ENCODE measurements around the gene USP48.

The USP48 gene

GRCh38 chr1:21661886-21662285 is 121.1 kb downstream of the USP48 start:
- H3K4me2 ChIP-seq = no peak overlapping the region
- H3K4me3 ChIP-seq = no peak overlapping the region
- H3K9ac ChIP-seq = no peak overlapping the region
- peaks cover 43% of the 10 kb centered on the region for H3K4me1 ChIP-seq
- H3K36me3 ChIP-seq = no peaks in the 10 kb centered on the region
- TF ChIP-seq Cebpa-rat (IDR thresholded peaks at IDR 0.05) = no peak
- H3K9me3 ChIP-seq = no peaks in the 10 kb centered on the region
- H4K20me1 ChIP-seq = peaks cover 43% of the 10 kb centered on the region
- H3K27me3 ChIP-seq = peaks cover 5% of the 10 kb centered on the region; the same call in 1 of the 2 replicates
- no peak overlapping the region for H3K27ac ChIP-seq

- H3K4me2 ChIP-seq = peak overlapping the region; percentile 94
- peaks cover 5% of the 10 kb centered on the region; the same call in 1 of the 2 replicates for H3K27me3 ChIP-seq
- H3K4me3 ChIP-seq = no peak overlapping the region
- H4K20me1 ChIP-seq = peaks cover 63% of the 10 kb centered on the region
- peaks cover 23% of the 10 kb centered on the region for H3K4me1 ChIP-seq
- no peaks in the 10 kb centered on the region for H3K9me3 ChIP-seq
- no peaks in the 10 kb centered on the region for H3K36me3 ChIP-seq
- H3K27ac ChIP-seq = no peak overlapping the region
- TF ChIP-seq Cebpa-rat (IDR thresholded peaks at IDR 0.05) = no peak
- no peak overlapping the region for H3K9ac ChIP-seq
Measured at GRCh38 chr1:21659924-21660326, 123.0 kb downstream of the USP48 start.

- Histone ChIP-seq H4K20me1 (peaks cover 69% of the 10 kb centered on the region), H3K4me3 (peak overlapping the region; percentile 60), H3K27me3 (peaks cover 6% of the 10 kb centered on the region; the same call in 1 of the 2 replicates)
Measured at GRCh38 chr1:21659099-21659923, 123.6 kb downstream of the USP48 start.

DNA sequence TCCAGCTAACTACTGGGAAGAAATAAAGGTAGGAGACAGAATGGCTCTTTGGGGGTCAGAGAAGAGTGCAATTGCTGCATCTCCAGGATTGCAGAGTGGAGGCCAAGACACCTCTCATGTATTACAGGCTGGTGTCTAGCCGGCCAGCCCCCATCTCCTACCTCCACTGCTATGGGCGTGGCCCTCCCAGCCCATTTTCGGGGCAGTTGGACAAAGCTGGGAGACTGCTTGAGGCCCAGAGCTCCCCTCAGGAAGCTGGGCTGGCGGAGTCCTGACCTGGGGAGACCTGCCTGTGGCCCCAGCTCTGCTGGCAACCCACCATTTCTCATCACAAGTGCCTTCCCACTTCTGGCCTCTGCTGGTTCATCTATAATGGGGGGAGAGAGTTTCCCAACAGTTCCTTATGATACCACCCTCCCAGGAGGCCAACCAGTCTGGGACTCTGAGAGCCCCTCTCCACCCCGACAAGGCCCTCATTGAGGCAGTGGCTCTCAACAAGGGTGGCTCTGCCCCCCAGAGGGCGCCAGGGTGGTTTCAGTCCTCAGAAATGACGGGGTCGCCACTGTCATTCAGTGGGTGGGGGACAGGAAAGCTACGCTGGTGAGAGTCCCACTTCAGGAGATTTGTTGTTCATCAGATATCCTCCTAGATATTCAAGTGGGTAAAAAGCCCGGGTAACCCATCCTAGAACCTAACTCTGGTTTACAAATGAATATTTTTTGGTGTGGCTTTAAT is 125.3 kb downstream of the USP48 start:
- Histone ChIP-seq H3K9me3 (no peaks in the 10 kb centered on the region), H3K4me3 (no peak overlapping the region), H3K27ac (no peak overlapping the region), H3K36me3 (no peaks in the 10 kb centered on the region), H3K4me2 (no peak overlapping the region), H3K4me1 (peaks cover 15% of the 10 kb centered on the region), H3K27me3 (peaks cover 19% of the 10 kb centered on the region), H3K9ac (no peak overlapping the region), H4K20me1 (peaks cover 83% of the 10 kb centered on the region)
- no peak for TF ChIP-seq Cebpa-rat (IDR thresholded peaks at IDR 0.05)

More at GRCh38 chr1:21659099-21659923, 123.6 kb downstream of the USP48 start:
- Histone ChIP-seq H3K9ac (no peak overlapping the region), H3K9me3 (no peaks in the 10 kb centered on the region), H3K4me2 (peak overlapping the region; percentile 94), H3K27ac (no peak overlapping the region), H3K4me1 (peaks cover 17% of the 10 kb centered on the region), H3K36me3 (no peaks in the 10 kb centered on the region)
- TF ChIP-seq Cebpa-rat (IDR thresholded peaks at IDR 0.05) = no peak

GRCh38 chr1:21655748-21656147 is 127.2 kb downstream of the USP48 start:
- peaks cover 84% of the 10 kb centered on the region for H4K20me1 ChIP-seq
- H3K4me2 ChIP-seq = no peak overlapping the region
- no peak for TF ChIP-seq Cebpa-rat (IDR thresholded peaks at IDR 0.05)

GRCh38 chr1:21655259-21655658 is 127.7 kb downstream of the USP48 start:
- TF ChIP-seq Cebpa-rat (IDR thresholded peaks at IDR 0.05) = no peak
- no peak overlapping the region for H3K9ac ChIP-seq
- H4K20me1 ChIP-seq = peaks cover 89% of the 10 kb centered on the region
- no peak overlapping the region for H3K27ac ChIP-seq
- no peaks in the 10 kb centered on the region for H3K36me3 ChIP-seq
- no peak overlapping the region for H3K4me3 ChIP-seq
- peaks cover 42% of the 10 kb centered on the region for H3K27me3 ChIP-seq
- H3K4me2 ChIP-seq = no peak overlapping the region
- H3K4me1 ChIP-seq = peaks cover 29% of the 10 kb centered on the region
- no peaks in the 10 kb centered on the region for H3K9me3 ChIP-seq

More at GRCh38 chr1:21655748-21656147, 127.2 kb downstream of the USP48 start:
- Histone ChIP-seq H3K27ac (no peak overlapping the region), H3K36me3 (no peaks in the 10 kb centered on the region), H3K4me1 (peaks cover 28% of the 10 kb centered on the region), H3K4me3 (no peak overlapping the region), H3K9me3 (no peaks in the 10 kb centered on the region), H3K9ac (no peak overlapping the region), H3K27me3 (peaks cover 37% of the 10 kb centered on the region)

GRCh38 chr1:21654209-21654608 is 128.7 kb downstream of the USP48 start:
- Histone ChIP-seq H3K36me3 (no peaks in the 10 kb centered on the region), H3K4me3 (no peak overlapping the region), H3K9me3 (no peaks in the 10 kb centered on the region), H3K9ac (no peak overlapping the region), H3K4me2 (no peak overlapping the region), H3K27me3 (peaks cover 47% of the 10 kb centered on the region), H3K4me1 (peaks cover 21% of the 10 kb centered on the region), H4K20me1 (peaks cover 89% of the 10 kb centered on the region), H3K27ac (no peak overlapping the region)
- no peak for TF ChIP-seq Cebpa-rat (IDR thresholded peaks at IDR 0.05)

DNA sequence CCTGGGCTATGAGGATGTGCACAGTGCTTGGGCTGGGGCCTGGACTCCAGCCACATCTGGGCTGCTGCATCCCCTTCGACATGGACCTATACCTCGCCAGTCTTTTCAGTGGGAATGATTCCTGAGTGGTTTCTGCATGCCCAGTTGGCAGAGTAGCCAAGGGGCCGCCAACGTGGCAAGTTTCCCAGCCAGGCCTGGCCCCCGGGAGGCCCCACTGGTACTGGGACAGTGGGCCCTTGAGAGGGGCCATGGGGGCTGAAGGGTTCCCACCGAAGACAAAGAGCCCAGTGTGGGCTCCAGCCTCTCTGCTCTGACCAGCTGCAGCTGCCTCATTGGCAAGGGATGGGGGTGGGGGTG is 129.2 kb downstream of the USP48 start:
- no peak for TF ChIP-seq Cebpa-rat (IDR thresholded peaks at IDR 0.05)

DNA sequence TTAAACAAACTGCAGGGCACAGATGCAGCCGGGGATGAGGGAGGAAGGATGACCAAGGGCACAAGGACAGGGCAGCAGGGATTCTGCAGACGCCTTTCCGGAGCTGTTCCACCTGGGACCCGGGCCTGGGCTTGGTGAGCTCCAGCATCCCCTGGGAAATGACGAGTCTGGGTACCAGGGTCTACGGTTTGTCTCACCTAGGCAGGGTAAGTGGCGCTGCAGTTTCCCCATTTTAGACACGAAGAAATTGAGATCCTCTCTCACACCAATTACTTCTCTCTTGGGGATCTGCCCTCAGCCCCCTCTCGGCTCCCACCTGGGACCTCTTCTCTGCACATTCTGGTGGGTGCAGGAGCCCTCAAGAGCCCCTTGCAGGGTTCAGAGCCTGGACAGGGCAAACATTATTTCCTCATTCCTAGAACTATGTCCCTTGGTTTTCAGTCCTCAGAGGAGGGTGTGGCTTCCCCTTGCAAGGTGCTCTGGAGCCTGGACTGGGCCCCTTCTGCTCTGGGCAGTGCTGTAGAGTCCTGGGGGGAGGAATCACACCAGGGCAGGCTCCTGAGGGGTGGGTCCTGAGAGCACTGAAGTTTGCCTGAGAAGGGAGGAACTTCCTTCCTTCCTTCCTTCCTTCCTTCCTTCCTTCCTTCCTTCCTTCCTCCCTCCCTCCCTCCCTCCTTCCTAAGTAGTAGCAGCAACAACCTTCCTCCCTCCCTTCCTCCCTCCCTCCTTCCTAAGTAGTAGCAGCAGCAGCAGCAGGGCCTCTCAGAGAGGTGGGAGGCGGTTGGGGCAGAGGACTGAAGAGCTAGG is 129.8 kb downstream of the USP48 start:
- no peaks in the 10 kb centered on the region for H3K36me3 ChIP-seq
- no peak overlapping the region for H3K9ac ChIP-seq
- peaks cover 21% of the 10 kb centered on the region for H3K4me1 ChIP-seq
- peaks cover 92% of the 10 kb centered on the region for H4K20me1 ChIP-seq
- H3K27ac ChIP-seq = no peak overlapping the region
- H3K27me3 ChIP-seq = peaks cover 57% of the 10 kb centered on the region
- TF ChIP-seq Cebpa-rat (IDR thresholded peaks at IDR 0.05) = no peak
- peak overlapping the region; percentile 20 for H3K4me2 ChIP-seq
- H3K9me3 ChIP-seq = no peaks in the 10 kb centered on the region
- H3K4me3 ChIP-seq = no peak overlapping the region

More for the DNA sequence above, 129.2 kb downstream of the USP48 start:
- H3K4me2 ChIP-seq = no peak overlapping the region
- no peak overlapping the region for H3K9ac ChIP-seq
- no peaks in the 10 kb centered on the region for H3K9me3 ChIP-seq
- H3K27me3 ChIP-seq = peaks cover 52% of the 10 kb centered on the region
- no peak overlapping the region for H3K4me3 ChIP-seq
- no peaks in the 10 kb centered on the region for H3K36me3 ChIP-seq
- H3K27ac ChIP-seq = no peak overlapping the region
- peaks cover 92% of the 10 kb centered on the region for H4K20me1 ChIP-seq
- peaks cover 21% of the 10 kb centered on the region for H3K4me1 ChIP-seq
